NCI-H446 treated with DMSO at 0.1 percent for 48 hours (cell line): ENCODE results near the gene ADNP2.
A peak's percentile ranks its signal among the peaks of the same experiment; 100 is the strongest.

ENCODE experiments used
- DNase-seq: peaks from one replicate; lab custom pipeline; 2025; lab: John Stamatoyannopoulos, UW

The ADNP2 gene

DNA sequence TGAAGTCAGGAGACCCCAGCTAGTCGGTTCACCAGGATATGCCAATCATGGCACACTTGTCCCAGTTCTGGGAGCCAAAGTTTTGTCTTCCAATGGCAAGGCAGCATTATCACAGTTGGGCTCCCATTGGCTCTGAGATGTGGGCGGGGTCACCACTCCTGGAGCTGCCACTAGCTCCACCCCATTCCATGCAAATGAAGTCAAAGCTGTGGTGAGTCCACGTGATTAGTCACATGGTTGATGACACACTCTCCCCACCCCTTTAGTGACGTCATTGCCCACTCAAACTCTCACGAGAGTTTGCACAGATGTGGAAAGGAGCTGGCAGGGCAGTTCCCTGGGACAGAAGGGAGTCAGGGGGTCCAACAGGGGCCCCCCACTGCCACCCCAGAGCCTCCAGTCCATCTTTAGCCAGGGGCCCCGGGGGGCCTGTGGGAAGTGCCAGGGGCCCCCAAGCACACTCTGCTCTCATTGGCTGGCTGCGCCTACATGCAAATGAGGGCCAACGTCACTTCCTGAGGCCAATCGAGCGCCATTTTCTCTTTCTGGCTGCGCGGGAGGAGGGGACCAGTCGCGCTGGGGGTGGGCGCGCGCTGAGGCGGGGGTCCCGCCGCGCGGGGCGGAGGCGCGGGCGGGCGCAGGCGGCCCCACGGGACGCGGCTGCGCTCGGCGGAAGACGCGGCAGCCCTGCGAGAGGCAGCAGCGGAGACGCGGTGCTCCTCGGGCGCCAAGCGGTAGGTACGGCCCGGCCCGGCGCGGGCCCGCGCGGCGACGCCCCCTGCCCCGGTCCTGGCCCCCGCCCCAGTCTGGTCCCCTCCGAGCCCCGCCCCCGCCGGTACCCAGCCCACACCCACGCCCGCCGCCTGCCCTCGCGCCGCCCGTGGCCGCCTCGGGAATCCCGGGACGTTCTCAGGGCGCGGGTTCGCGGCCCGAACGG is at the start of gene ADNP2:
Gene ADNP2, plus strand, starts transcription at position 524 of the 937 bp plus-strand sequence. CDS start 8,281 bp downstream, outside the sequence.
- peak; percentile 90 for DNase-seq

- DNase-seq, result no peak
Observed at GRCh38 chr18:80059945-80060344, 49.1 kb upstream of the ADNP2 start.

DNA sequence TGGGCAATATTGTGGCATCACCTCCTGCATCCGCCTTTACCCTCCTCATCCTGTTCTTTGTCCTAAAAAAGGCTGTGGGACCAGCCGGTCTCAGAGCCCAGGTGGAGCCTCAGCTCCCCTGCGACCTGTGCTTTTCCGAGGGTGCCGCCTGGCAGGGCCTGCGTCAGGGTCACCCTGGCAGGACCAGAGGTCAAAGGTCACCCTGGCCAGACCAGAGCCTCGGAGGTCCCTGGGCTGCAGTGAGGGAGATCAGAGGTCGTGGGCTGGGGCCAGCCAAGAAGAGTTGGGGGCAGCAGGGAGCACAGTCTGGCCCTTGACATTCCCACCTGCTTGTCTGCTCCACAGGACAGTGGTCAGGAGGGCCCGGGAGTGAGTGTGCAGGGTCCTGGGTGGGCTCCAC is 43.4 kb upstream of the ADNP2 start:
- DNase-seq, result no peak

- no peak for DNase-seq
Observed at GRCh38 chr18:80067321-80067720, 41.7 kb upstream of the ADNP2 start.

DNA sequence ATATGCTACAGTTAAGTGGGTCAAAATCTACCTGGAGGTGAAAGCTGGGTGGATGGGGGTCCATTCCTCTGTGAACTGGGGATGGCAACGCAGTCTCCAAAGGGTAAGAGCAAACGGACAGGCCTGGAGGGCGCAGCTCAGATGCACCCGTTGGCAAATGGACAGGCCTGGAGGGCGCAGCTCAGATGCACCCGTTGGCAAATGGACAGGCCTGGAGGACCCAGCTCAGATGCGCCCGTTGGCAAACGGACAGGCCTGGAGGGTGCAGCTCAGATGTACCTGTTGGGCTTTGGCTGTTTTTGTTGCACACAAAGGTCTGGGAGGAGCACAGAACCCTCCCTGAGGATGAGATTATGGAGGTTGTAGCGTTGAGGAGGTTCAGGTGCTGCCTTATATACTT is 41.2 kb upstream of the ADNP2 start:
- DNase-seq, result no peak

DNA sequence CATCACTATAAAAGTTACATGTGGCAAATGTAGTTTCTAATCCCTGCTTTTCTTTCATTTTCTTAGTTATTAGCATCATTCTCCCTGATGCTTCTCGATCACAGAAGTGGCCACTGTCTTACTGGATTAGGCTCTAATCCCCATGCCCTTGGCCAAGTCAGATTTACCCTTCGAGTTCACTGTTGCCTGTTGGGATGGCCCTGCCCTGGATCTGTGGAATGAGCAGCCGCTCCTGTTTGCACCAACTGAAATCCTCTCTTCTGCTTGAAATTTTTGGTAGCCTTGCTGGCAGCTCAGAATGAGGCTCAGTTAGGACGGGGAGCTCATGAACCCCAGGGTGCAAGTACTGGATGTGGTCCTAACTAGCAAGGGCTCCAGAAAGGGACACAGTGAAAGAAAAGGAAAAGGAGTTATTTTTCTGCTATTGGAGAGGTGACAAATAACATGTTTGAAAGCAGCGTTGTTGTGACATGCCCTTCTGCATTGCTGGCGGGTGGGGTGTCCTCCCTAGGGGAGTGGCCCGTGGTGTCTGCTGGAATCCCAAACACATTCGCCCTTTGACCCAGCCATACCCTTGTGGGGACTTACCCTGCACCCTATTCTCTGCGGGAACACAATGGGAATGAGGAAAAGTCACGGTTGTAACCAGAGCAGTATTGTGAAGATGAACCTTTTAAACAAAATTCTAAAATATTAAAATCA is 40.3 kb upstream of the ADNP2 start:
- DNase-seq, result no peak

DNA sequence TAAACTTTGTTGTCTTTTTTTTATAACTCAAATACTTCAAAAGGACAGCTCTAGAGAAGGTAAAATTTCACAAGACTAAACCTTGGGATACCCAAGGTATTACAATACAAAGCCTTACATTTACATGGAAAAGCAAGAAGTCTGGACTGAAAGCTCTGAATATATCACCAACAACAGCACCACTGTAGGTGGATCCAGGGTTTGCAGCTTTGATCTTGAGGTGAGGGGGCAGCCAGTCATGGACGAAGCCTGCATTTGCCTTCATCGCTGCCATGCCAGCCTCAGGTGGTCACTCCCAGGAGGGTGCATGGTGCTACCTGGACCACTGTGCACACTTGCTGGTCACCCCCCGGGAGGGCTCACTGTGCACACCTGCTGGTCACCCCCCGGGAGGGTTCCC is 38.2 kb upstream of the ADNP2 start:
- no peak for DNase-seq

GRCh38 chr18:80074183-80074582 is 34.9 kb upstream of the ADNP2 start:
- no peak for DNase-seq

DNA sequence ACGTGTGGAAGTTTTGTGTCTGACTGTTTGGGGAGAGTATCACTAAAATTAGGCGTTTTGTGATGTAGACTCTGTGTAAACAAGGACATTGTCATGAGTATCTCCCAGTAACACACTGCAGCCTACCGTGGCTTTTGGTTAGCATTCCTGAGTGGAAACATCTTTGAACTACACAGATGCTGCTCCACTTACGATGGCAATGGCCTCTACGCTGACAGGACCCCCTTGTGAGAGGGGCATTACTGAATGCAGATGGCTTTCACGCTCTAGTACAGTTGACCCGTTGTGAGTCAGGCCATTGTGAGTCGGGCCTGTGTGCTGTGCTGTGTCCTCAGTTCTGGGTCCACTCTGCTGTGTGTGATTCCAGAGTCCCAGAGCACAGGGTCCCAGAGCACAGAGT is 34.4 kb upstream of the ADNP2 start:
- no peak for DNase-seq

DNA sequence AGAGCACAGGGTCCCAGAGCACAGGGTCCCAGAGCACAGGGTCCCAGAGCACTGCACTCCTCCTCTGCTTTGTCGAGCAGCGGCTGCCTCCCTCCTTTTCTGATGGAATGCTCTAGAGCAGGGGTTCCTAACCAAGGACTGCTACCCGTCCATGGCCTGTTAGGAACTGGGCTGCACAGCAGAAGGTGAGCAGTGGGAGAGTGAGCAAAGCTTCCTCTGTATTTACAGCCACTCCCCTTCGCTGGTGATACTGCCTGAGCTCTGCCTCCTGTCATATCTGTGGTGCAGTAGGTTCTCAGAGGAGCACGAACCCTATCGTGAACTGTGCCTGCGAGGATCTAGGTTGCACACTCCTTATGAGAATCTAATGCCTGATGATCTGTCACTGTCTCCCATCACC is 33.1 kb upstream of the ADNP2 start:
- no peak for DNase-seq

- DNase-seq, result no peak
Observed at GRCh38 chr18:80076379-80076778, 32.7 kb upstream of the ADNP2 start.

- DNase-seq, result no peak
Observed at GRCh38 chr18:80077873-80078272, 31.2 kb upstream of the ADNP2 start.

DNA sequence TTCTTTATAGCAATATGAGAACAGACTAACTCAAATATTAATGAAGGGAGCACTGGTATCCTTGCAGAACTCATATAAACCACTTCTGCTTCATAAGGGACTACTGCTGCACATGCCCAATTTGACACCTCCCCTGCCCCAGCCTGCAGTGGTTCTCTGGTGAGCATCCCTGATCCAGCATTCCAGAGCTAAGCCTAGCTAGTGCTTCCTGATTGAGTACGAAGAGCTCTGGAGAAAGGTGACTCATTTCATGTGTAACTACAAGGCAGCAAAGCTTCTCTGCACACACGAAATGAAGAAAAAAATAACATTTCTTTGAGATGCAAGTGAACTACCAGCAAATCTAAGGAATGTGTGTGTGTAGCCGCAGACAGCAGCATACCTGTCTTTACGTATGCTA is 22.8 kb upstream of the ADNP2 start:
- DNase-seq, result no peak

DNA sequence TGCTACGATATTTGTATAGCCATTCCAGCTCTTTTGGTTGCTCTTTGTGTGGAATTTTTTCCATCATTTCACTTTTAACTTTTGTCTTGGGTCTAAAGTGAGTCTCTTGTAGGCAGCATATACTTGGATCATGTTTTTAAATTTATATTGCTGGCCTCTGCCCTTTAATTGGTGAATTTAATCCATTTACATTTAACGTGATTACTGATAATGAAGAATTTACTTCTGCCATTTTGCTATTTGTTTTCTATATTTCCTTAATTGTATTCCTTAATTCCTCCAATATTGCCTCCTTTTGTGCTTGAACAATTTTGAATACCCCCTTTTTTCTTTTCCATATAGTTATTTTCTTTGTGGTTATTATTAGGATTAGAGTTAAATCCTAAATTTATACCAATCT is 21.0 kb upstream of the ADNP2 start:
- no peak for DNase-seq

DNA sequence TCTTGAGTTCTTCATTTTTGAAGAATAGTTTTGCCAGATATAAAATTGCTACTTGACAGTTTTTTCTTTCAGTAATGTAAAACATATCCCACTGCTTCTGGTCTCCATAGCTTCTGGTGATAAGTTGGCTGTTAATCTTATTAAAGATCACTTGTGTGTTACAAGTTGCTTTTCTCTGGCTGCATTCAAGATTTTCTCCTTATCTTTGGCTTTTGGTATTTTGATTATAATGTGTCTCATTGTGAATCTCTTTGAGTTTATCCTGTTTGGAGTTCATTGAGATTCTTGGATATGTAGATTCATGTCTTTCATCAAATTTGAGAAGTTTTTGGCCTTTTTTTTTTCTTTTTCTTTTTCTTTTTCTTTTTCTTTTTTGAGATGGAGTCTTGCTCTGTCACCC is 20.2 kb upstream of the ADNP2 start:
- no peak for DNase-seq

DNA sequence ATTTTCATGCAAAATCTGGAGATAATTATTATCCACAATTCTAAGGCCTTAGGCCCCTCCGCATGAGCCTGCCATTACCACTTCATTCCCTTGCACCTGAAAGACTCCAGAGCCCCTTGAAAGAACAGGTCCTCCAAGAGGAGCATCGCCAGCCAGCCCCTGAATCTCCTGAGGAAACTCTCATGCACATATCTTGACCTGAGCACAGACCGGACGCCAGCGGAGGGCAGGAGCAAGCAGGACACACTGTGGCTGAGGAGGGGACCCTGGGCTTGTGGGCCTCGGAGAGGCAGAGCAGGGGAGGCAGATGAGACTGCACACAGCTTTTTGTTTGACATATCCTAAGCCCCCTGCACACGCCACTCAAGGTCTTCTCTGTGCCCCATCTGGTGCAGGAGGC is 13.6 kb upstream of the ADNP2 start:
- DNase-seq, result no peak

DNA sequence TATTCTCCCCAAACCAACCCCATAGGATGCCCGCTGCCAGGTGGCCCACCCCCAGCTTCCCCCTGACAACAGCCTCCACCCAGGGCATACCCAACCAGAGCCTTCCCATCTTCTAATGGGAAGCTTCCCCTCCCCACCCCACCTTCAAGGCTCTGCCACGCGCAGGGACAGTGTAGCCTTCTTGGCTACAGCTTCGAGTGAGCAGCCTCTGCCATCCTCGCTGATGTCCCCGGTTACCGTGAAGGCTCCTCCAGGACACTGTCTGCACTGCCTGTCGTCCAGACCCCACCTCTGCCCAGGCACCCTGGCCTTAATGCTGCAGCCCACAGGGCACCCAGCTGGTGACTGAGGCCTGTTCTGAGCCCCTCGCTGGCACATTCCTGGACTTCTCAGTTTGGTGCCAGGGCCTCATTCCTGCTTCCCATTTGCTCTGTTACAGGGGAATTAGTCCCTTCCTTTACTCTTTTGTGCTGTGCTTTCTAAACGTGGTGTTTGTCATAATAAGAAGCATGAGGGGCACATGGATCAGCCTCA is 13.0 kb upstream of the ADNP2 start:
- DNase-seq, result no peak

- DNase-seq, result no peak
Observed at GRCh38 chr18:80097201-80097600, 11.9 kb upstream of the ADNP2 start.

GRCh38 chr18:80103231-80103630 is 5.8 kb upstream of the ADNP2 start:
- DNase-seq, result no peak

- DNase-seq, result no peak
Observed at GRCh38 chr18:80104364-80104779, 4.7 kb upstream of the ADNP2 start.

DNA sequence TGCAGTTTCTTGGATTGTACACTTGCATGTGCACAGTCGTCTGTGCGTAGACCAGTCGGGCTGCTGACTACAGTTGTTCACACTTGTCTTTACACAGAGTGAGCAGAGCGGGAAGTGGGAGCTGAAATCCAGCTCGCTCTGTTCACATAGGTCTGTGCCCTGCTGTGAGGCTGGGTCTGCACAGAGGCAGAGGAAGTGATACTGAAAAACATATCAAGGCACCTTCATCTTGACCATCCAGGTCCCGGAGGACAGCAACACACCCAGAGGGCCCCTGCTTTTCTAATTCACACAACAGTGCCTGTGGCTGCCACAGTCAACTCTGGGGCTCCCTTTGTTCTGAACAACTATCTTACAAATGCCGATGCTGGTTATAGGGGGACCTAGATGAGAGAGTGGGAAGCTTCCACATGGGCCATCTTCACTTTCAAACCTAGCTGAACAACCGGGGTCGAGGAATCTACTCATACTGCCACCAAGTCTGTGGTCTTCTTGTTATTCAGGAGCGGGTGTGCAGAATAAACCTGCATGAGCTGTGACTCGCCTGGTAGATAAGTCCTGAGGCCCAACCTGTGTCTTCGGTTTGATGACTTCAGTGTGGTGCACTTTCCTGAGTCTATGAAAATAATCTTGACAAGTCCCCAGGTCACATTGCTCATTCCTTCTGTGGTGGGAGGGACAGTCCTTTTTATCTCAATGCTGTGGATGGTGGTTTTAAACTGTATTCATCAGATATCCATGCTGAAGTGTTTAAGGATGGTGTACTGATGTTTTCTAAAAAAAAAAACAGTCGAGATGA is 3.5 kb upstream of the ADNP2 start:
- no peak for DNase-seq

DNA sequence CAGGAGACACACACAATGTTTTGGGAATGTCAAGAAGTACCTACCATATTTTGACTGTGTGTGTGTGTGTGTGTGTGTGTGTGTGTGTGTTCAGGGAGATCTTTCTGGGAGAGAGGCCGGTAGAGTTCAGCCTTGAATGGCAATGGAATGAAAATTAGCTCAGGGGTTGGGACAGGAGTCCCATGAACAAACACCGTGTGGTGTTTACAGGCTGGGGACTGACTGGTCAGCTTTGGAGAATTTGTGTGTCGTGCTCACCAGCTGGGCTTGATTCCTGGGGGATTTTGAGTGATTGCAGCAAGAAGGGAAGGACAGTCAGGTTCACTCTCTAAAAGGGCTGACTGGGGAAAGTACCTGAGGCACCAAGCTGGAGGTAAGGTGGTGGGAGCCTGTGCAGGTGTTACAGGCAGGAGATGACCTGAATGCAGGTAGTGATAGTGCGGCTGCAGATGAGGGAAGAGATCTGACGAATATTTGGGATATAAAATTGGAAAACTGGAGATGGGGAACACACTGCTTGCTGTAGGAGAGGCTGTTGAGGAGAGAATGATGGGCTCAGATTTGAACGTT is 2.5 kb upstream of the ADNP2 start:
- DNase-seq, result no peak
